Suprapubic skin (tissue), 4 donors: ENCODE data around the gene TEX14. TPM values are rescaled to one million over a fixed set of nuclear protein-coding genes. Genes with fewer than 3 reads are reported as not detected.
A peak's percentile ranks its signal among the peaks of the same experiment; 100 is the strongest.

ENCODE experiments used
- DNase-seq, 2 donors: peaks; one replicate each; pipeline ENCODE4 v3.0.0-alpha.2; 2019; ENCODE audit warnings: low spot score in 2 of 2
- H3K27ac ChIP-seq: fragments of 200-600 bp; sonication (generic); one replicate; pipeline ENCODE4 v1.5.1; 2019
- H3K27me3 ChIP-seq: fragments of 200-600 bp; sonication (generic); one replicate; pipeline ENCODE4 v1.5.1; 2019
- H3K36me3 ChIP-seq: fragments of 200-600 bp; sonication (generic); one replicate; pipeline ENCODE4 v1.5.1; 2019
- H3K4me1 ChIP-seq: fragments of 200-600 bp; sonication (generic); one replicate; pipeline ENCODE4 v1.5.1; 2019
- H3K4me3 ChIP-seq: fragments of 200-600 bp; sonication (generic); one replicate; pipeline ENCODE4 v1.5.1; 2019; ENCODE audit warnings: mild to moderate bottlenecking
- H3K9me3 ChIP-seq: fragments of 200-600 bp; sonication (generic); one replicate; pipeline ENCODE4 v1.5.1; 2019
- EP300 ChIP-seq: sonication (generic); formaldehyde crosslinking; IDR thresholded peaks from one replicate; pipeline ENCODE4 v1.6.1; 2017; ENCODE audit warnings: antibody characterized with exemption
- POLR2A ChIP-seq, 2 donors: fragments of 450-650 bp; IDR thresholded peaks; one replicate each; pipeline ENCODE4 v1.6.1; 2017; ENCODE audit warnings: antibody characterized with exemption in 2 of 2, mild to moderate bottlenecking in 2 of 2, moderate library complexity in 2 of 2
- POLR2AphosphoS5 ChIP-seq, 3 donors: sonication (generic); formaldehyde crosslinking; IDR thresholded peaks; one replicate each; pipeline ENCODE4 v1.6.1; 2017; ENCODE audit warnings: antibody characterized with exemption in 3 of 3
- WGBS: methylation state at CpG from one replicate; pipeline ENCODE4 v1.1.5; 2018; 5-methylcytosine and 5-hydroxymethylcytosine counted together
- total RNA-seq, 4 donors: library from RNA; depleted of rRNA; stranded (reverse); fragments of >200 nt; gene quantifications; one replicate each; pipeline ENCODE4 v1.1.0, GENCODE V29; 2016
- TF ChIP-seq, protein P1 (sequence below), 2 donors: fragments of 200-600 bp in 1 of 2; fragments of 450-650 bp in 1 of 2; sonication (generic) in 1 of 2; IDR thresholded peaks; one replicate each; pipeline ENCODE4 v1.5.1; 2016 to 2019; ENCODE audit warnings: antibody characterized with exemption in 2 of 2, mild to moderate bottlenecking in 1 of 2, moderate library complexity in 1 of 2

The TEX14 gene, protein sequence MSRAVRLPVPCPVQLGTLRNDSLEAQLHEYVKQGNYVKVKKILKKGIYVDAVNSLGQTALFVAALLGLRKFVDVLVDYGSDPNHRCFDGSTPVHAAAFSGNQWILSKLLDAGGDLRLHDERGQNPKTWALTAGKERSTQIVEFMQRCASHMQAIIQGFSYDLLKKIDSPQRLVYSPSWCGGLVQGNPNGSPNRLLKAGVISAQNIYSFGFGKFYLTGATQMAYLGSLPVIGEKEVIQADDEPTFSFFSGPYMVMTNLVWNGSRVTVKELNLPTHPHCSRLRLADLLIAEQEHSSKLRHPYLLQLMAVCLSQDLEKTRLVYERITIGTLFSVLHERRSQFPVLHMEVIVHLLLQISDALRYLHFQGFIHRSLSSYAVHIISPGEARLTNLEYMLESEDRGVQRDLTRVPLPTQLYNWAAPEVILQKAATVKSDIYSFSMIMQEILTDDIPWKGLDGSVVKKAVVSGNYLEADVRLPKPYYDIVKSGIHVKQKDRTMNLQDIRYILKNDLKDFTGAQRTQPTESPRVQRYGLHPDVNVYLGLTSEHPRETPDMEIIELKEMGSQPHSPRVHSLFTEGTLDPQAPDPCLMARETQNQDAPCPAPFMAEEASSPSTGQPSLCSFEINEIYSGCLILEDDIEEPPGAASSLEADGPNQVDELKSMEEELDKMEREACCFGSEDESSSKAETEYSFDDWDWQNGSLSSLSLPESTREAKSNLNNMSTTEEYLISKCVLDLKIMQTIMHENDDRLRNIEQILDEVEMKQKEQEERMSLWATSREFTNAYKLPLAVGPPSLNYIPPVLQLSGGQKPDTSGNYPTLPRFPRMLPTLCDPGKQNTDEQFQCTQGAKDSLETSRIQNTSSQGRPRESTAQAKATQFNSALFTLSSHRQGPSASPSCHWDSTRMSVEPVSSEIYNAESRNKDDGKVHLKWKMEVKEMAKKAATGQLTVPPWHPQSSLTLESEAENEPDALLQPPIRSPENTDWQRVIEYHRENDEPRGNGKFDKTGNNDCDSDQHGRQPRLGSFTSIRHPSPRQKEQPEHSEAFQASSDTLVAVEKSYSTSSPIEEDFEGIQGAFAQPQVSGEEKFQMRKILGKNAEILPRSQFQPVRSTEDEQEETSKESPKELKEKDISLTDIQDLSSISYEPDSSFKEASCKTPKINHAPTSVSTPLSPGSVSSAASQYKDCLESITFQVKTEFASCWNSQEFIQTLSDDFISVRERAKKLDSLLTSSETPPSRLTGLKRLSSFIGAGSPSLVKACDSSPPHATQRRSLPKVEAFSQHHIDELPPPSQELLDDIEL (N-terminal part only)
- under 1 TPM in 3 of 4 donors, not detected in 1; 0.15 to 0.34 (median 0.32) TPM for total RNA-seq

DNA sequence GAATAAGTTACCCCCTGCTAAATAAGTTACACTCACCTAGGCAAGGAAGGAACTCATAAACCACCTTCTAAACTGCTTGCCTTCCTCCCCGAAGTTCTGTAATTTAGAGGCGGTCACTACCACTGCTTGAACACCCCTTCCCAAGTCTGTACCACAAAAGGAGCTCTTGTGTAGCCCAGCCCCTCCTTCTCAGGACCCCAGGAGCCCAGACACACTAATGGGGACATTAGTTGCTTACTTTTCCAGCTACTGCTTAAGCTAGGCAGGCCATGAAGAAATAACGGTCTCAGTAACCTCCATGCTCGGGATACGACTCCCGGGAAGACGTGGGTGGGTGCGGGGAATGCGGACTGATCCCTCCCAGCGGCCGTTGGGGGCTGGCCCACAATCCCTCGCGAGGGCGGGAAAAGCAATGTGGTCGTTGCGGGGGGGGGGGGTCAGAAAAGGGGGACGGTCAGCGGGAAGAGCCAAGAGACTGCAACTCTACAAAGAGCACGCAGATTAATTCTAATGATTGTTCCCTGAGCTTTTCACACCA, at the start of gene TEX14:
TSS of gene TEX14 (minus strand) at position 345 of the 538 bp plus-strand sequence. CDS start 40,044 bp downstream, outside the sequence.
- TF ChIP-seq EP300: no peak
- no peak for TF ChIP-seq POLR2A (IDR thresholded peaks at IDR 0.05)
- no peak for TF ChIP-seq POLR2AphosphoS5 (IDR thresholded peaks at IDR 0.05)
- TF ChIP-seq, protein P1, sequence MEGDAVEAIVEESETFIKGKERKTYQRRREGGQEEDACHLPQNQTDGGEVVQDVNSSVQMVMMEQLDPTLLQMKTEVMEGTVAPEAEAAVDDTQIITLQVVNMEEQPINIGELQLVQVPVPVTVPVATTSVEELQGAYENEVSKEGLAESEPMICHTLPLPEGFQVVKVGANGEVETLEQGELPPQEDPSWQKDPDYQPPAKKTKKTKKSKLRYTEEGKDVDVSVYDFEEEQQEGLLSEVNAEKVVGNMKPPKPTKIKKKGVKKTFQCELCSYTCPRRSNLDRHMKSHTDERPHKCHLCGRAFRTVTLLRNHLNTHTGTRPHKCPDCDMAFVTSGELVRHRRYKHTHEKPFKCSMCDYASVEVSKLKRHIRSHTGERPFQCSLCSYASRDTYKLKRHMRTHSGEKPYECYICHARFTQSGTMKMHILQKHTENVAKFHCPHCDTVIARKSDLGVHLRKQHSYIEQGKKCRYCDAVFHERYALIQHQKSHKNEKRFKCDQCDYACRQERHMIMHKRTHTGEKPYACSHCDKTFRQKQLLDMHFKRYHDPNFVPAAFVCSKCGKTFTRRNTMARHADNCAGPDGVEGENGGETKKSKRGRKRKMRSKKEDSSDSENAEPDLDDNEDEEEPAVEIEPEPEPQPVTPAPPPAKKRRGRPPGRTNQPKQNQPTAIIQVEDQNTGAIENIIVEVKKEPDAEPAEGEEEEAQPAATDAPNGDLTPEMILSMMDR (IDR thresholded peaks at IDR 0.05): no peak
- Histone ChIP-seq H3K4me3 (peak within 1 kb of the TSS; percentile 70), H3K27ac (peak within 1 kb of the TSS; percentile 81), H3K9me3 (no peaks in the 10 kb centered on the region), H3K36me3 (no peaks in the 10 kb centered on the region), H3K4me1 (peaks cover 16% of the 10 kb centered on the region), H3K27me3 (no peaks in the 10 kb centered on the region)
- no peak for DNase-seq
- 82% methylated on average over 19 of the region's 19 CpGs for WGBS

DNA sequence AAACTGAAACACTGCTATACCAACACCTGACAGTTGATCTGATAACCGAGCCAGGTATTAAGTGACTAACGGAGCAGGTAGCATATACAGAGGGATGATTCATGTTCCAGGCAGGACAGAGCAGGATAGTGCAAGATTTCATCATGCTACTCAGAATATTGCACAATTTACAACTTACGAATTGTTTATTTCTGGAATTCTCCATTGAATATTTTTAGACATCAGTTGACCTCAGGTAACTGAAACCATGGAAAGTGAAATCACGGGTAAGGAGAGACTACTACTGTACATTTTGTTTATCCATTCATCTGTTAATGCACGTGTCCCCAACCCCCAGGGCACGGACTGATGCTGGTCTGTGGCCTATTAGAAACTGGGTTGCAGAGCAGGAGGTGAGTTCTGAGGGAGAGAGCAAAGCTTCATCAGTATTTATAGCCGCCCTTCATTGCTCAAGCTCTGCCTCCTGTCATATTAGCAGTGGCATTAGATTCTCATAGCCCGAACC, 49.3 kb upstream of the TEX14 start:
- TF ChIP-seq EP300 (no peak), POLR2AphosphoS5 (IDR thresholded peaks at IDR 0.05) (peak in 1 of 3 donors; percentile 0)
- TF ChIP-seq, protein P1 (IDR thresholded peaks at IDR 0.05): no peak
- Histone ChIP-seq H3K36me3 (no peaks in the 10 kb centered on the region), H3K27ac (no peak overlapping the region), H3K27me3 (no peaks in the 10 kb centered on the region), H3K9me3 (no peaks in the 10 kb centered on the region), H3K4me3 (no peak overlapping the region), H3K4me1 (no peaks in the 10 kb centered on the region)
- DNase-seq: no peak
- 45% methylated on average over 8 of the region's 8 CpGs for WGBS

DNA sequence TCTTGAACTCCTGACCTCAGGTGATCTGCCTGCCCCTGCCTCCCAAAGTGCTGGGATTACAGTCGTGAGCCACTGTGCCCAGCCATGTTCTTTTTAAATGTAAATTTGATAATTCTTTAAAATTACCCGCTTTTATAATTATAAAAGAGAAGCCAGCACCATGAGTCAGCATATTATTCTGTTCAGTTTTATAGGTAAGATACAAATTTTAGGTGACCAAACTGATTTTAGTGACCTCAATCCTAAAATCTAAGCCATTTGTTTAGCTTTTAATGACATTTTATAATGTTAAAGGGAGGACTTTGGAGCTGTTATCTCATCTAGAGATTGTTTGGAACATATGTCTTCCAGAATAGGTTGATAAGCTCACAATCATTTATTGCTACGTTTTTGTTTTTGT, 43.0 kb upstream of the TEX14 start:
- no peak for DNase-seq
- Histone ChIP-seq H3K27ac (no peak overlapping the region), H3K4me3 (no peak overlapping the region), H3K9me3 (no peaks in the 10 kb centered on the region), H3K36me3 (peaks cover 6% of the 10 kb centered on the region), H3K27me3 (no peaks in the 10 kb centered on the region), H3K4me1 (no peaks in the 10 kb centered on the region)
- TF ChIP-seq, protein P1 (IDR thresholded peaks at IDR 0.05): no peak
- TF ChIP-seq POLR2A (IDR thresholded peaks at IDR 0.05): no peak
- WGBS: 80% methylated on average over 3 of the region's 3 CpGs

DNA sequence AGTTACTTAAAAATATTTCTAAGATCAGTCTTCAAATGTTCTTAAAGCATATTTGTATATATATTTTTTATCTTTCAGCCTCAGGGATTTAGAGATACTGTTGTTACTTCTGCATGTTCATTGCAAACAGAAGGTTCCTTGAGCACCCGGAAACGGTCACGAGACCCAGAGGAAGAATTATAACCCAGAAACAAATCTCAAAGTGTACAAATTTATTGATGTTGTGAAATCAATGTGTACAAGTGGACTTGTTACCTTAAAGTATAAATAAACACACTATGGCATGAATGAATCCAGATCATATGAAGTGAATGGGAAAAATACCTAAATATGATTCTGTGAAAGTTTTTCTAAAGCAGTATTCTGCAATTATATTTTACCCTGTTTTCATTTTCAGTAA, 42.2 kb upstream of the TEX14 start:
- no peaks in the 10 kb centered on the region for H3K27me3 ChIP-seq
- no peak for DNase-seq
- WGBS: 91% methylated on average over 3 of the region's 3 CpGs
- H3K27ac ChIP-seq: no peak overlapping the region
- peaks cover 13% of the 10 kb centered on the region for H3K36me3 ChIP-seq
- no peak overlapping the region for H3K4me3 ChIP-seq
- H3K4me1 ChIP-seq: no peaks in the 10 kb centered on the region
- no peaks in the 10 kb centered on the region for H3K9me3 ChIP-seq
- TF ChIP-seq POLR2A (IDR thresholded peaks at IDR 0.05) (no peak), POLR2AphosphoS5 (IDR thresholded peaks at IDR 0.05) (no peak), EP300 (no peak)
- TF ChIP-seq, protein P1 (IDR thresholded peaks at IDR 0.05): no peak
